ENCODE measurements around the gene IZUMO1. TPM values are rescaled to one million over a fixed set of nuclear protein-coding genes. Genes with fewer than 3 reads are reported as not detected.

Gene IZUMO1
- total RNA-seq, 1 donor from 2014 or later, result 0.19 TPM

DNA sequence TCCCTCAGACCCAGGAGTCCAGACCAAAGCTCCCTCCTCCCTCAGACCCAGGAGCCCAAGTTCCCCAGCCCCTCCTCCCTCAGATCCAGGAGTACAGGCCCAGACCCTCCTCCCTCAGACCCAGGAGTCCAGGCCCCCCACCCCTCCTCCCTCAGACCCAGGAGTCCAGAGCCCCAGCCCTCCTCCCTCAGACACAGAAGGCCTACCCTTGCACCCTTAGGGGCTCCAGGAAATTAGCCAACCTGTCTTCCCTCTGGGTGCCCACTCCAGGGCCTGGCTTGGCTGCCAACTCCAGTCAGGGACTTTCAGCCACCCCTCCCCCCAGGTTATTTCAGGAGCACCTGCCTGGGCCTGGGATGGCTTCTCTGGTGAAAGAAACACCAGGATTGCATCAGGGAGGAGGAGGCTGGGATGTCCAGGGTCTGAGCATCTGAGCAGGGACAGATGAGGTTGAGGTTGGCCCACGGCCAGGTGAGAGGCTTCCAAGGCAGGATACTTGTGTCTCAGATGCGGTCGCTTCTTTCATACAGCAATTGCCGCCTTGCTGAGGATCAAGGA, 8.5 kb upstream of the IZUMO1 start, which contains the start of gene FGF21:
Gene FGF21, plus strand, starts transcription at position 441 of the 558 bp plus-strand sequence. CDS start 713 bp downstream, outside the sequence.
- Histone ChIP-seq H2AFZ (replicated peaks) (no peak within 1 kb of the TSS), H4K20me1 (ENCODE audit: low read depth) (no peaks in the 10 kb centered on the region), H3K4me2 (no peak within 1 kb of the TSS), H3K27ac (no peak within 1 kb of the TSS), H3K9me3 (ENCODE audit: low read depth) (no peaks in the 10 kb centered on the region), H3K4me3 (no peak within 1 kb of the TSS), H3K36me3 (no peaks in the 10 kb centered on the region), H3K79me2 (ENCODE audit: low read depth) (peaks cover 17% of the 10 kb centered on the region), H3K9ac (no peak within 1 kb of the TSS), H3K27me3 (peaks cover 11% of the 10 kb centered on the region), H3K4me1 (no peaks in the 10 kb centered on the region), H3F3A (ENCODE audit: low read depth) (peaks cover 13% of the 10 kb centered on the region)
- H3K27me3 Mint-ChIP-seq (ENCODE audit: insufficient read depth, low read depth), result peaks cover 34% of the 10 kb centered on the region
- H3K9me3 Mint-ChIP-seq, result peaks cover 1% of the 10 kb centered on the region
- peak within 1 kb of the TSS; percentile 71 for H3K4me3 Mint-ChIP-seq
- peaks cover 4% of the 10 kb centered on the region for H3K36me3 Mint-ChIP-seq
- DNase-seq (ENCODE audit: low spot score), result no peak
- H3K27ac Mint-ChIP-seq, result no peak within 1 kb of the TSS
- peaks cover 21% of the 10 kb centered on the region for H3K4me1 Mint-ChIP-seq
- TF ChIP-seq, protein P1, sequence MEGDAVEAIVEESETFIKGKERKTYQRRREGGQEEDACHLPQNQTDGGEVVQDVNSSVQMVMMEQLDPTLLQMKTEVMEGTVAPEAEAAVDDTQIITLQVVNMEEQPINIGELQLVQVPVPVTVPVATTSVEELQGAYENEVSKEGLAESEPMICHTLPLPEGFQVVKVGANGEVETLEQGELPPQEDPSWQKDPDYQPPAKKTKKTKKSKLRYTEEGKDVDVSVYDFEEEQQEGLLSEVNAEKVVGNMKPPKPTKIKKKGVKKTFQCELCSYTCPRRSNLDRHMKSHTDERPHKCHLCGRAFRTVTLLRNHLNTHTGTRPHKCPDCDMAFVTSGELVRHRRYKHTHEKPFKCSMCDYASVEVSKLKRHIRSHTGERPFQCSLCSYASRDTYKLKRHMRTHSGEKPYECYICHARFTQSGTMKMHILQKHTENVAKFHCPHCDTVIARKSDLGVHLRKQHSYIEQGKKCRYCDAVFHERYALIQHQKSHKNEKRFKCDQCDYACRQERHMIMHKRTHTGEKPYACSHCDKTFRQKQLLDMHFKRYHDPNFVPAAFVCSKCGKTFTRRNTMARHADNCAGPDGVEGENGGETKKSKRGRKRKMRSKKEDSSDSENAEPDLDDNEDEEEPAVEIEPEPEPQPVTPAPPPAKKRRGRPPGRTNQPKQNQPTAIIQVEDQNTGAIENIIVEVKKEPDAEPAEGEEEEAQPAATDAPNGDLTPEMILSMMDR (IDR thresholded peaks at IDR 0.05), result no peak
- no peak for TF ChIP-seq EZH2 (IDR thresholded peaks at IDR 0.05)

DNA sequence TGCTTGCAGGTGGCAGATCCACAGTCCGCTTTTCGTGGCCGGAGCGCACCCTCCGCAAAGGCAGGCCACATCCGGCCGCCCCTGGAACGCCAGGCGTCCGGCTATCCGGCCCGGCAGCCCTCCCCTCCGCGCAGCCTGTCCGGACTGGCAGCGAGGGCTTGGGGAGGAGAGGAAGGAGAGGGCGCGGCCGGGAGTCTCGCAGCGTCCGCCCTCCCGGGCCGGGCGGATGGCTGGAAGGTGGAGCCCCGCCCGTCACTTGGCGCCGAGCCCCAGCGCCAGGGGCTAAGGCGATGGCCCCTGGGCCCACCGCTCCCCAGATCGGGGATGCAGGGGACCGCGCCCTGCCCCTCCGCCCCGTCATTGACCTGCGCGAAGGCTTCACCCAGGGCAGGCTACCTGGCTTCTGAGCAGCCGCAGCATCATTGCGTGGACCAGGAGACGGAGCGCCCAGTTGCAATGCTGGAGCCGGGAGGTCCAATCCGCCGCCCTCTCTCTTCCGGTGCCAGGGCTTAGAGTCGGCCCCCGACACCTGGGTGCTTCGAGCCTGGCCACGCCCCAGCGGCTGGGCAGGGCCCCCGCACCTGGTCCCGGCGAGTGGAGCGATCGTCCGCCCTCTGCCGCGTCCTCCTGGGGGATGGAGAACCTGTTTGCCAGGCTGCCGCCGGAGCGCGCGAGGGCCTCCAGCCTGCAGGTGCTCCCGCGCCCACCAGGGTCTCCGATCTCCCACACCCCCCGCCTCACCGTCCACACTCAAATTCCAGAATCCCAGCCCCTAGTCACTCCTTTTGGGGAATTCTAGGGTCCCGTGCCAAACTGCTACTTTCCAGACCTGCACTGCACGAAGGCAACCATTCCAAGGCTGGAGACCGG, 6.0 kb upstream of the IZUMO1 start, which contains the start of gene FUT1:
Gene FUT1, minus strand, starts transcription at position 146 of the 870 bp plus-strand sequence. CDS start 1,360 bp downstream, outside the sequence.
- Histone ChIP-seq H3K9me3 (ENCODE audit: low read depth) (no peaks in the 10 kb centered on the region), H3K4me2 (peak within 1 kb of the TSS; percentile 96), H3K27ac (no peak within 1 kb of the TSS), H3K9ac (no peak within 1 kb of the TSS), H3K4me1 (no peaks in the 10 kb centered on the region), H4K20me1 (ENCODE audit: low read depth) (no peaks in the 10 kb centered on the region), H3K36me3 (no peaks in the 10 kb centered on the region), H3K4me3 (peak within 1 kb of the TSS; percentile 87), H3K79me2 (ENCODE audit: low read depth) (peaks cover 17% of the 10 kb centered on the region), H2AFZ (replicated peaks) (peak within 1 kb of the TSS; percentile 93), H3F3A (ENCODE audit: low read depth) (peaks cover 21% of the 10 kb centered on the region), H3K27me3 (peaks cover 11% of the 10 kb centered on the region)
- DNase-seq (ENCODE audit: low spot score), result peak; percentile 89
- peaks cover 1% of the 10 kb centered on the region for H3K9me3 Mint-ChIP-seq
- peaks cover 23% of the 10 kb centered on the region for H3K4me1 Mint-ChIP-seq
- H3K4me3 Mint-ChIP-seq, result peak within 1 kb of the TSS; percentile 83
- peak within 1 kb of the TSS; percentile 78 for H3K27ac Mint-ChIP-seq
- TF ChIP-seq EZH2phosphoT487 (IDR thresholded peaks at IDR 0.05) (no peak), EZH2 (IDR thresholded peaks at IDR 0.05) (peak; percentile 21)
- TF ChIP-seq, protein P1 (IDR thresholded peaks at IDR 0.05), result peak; percentile 44
- peaks cover 4% of the 10 kb centered on the region for H3K36me3 Mint-ChIP-seq
- peaks cover 31% of the 10 kb centered on the region for H3K27me3 Mint-ChIP-seq (ENCODE audit: insufficient read depth, low read depth)

DNA sequence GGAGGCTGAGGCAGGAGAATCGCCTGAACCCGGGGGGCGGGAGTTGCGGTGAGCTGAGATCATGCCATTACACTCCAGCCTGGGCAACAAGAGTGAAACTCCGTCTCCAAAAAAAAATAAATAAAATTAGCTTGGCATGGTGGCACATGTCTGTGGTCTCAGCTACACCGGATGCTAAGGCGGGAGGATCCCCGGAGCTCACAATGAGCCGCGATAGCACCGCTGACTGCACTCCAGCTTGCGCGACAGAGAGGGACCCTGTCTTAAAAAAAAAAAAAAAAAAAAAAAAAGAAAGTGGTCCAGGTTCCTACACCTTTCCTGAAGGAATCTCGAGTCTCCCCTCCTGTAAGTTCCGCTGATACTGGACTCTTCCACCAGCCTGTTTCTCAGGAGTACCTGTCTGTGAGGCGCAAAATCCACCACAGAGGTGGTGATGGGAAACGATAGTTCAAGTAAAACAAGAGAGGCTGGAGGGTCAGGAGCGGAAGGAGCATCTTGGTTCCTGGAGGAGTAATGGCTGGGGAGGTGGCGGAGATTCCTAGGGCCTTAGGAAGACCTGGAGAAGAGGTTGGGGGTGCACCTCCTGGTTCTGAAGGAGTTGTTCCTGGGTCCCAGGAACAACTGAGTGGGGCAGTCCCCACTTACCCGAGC, 5.3 kb upstream of the IZUMO1 start:
- Histone ChIP-seq H2AFZ (replicated peaks) (peak overlapping the region; percentile 93), H3F3A (ENCODE audit: low read depth) (peaks cover 21% of the 10 kb centered on the region), H3K4me1 (no peaks in the 10 kb centered on the region), H3K4me2 (peak overlapping the region; percentile 96), H3K9ac (no peak overlapping the region), H4K20me1 (ENCODE audit: low read depth) (no peaks in the 10 kb centered on the region), H3K4me3 (peak overlapping the region; percentile 87), H3K27ac (no peak overlapping the region), H3K9me3 (ENCODE audit: low read depth) (no peaks in the 10 kb centered on the region), H3K36me3 (no peaks in the 10 kb centered on the region), H3K79me2 (ENCODE audit: low read depth) (peaks cover 17% of the 10 kb centered on the region), H3K27me3 (peaks cover 11% of the 10 kb centered on the region)
- peak; percentile 46 for DNase-seq (ENCODE audit: low spot score)
- H3K36me3 Mint-ChIP-seq, result peaks cover 4% of the 10 kb centered on the region
- peaks cover 25% of the 10 kb centered on the region for H3K4me1 Mint-ChIP-seq
- H3K4me3 Mint-ChIP-seq, result peak overlapping the region; percentile 83
- peaks cover 35% of the 10 kb centered on the region for H3K27me3 Mint-ChIP-seq (ENCODE audit: insufficient read depth, low read depth)
- TF ChIP-seq, protein P1 (IDR thresholded peaks at IDR 0.05), result no peak
- TF ChIP-seq EZH2 (IDR thresholded peaks at IDR 0.05), result no peak
- no peak for TF ChIP-seq EZH2phosphoT487 (IDR thresholded peaks at IDR 0.05)
- no peak overlapping the region for H3K27ac Mint-ChIP-seq
- peaks cover 1% of the 10 kb centered on the region for H3K9me3 Mint-ChIP-seq

Measured in neural progenitor cell (in vitro differentiated cells).